ACHN (cell line): ENCODE measurements around the gene LIPG.
A peak's percentile ranks its signal among the peaks of the same experiment; 100 is the strongest.
"Not testable (repeated sequence)": the region's sequence is repeated elsewhere in the genome, so short reads cannot be mapped to it uniquely, and the experiment has no call there.

ENCODE experiments used
- DNase-seq: peaks from one replicate; pipeline ENCODE4 v3.0.0-alpha.2; 2015
- in situ Hi-C: cut with HindIII; loops from 2 replicates; pipeline ENCODE4 v1.10.0; 2017; ENCODE audit warnings: low sequenced_read_pairs, low pct_ligation_motif_present, low pct_unique_long_range_greater_than_20kb

Gene LIPG

GRCh38 chr18:49537232-49537896, 24.5 kb upstream of the LIPG start:
- in situ Hi-C loops: no loop called here
- DNase-seq: no peak

GRCh38 chr18:49544362-49544761, 17.5 kb upstream of the LIPG start:
- DNase-seq: no peak
- in situ Hi-C loops: no loop called here

GRCh38 chr18:49546278-49546677, 15.6 kb upstream of the LIPG start:
- in situ Hi-C loops: no loop called here
- DNase-seq: no peak

GRCh38 chr18:49546719-49547273, 15.1 kb upstream of the LIPG start:
- DNase-seq: no peak
- in situ Hi-C loops: no loop called here

- DNase-seq: no peak
- in situ Hi-C loops: no loop called here
These were observed 14.2 kb upstream of the LIPG start for GRCh38 chr18:49547701-49548100.

GRCh38 chr18:49548229-49548636, 13.6 kb upstream of the LIPG start:
- no peak for DNase-seq
- in situ Hi-C loops: no loop called here

GRCh38 chr18:49550621-49551339, 11.1 kb upstream of the LIPG start:
- no peak for DNase-seq
- in situ Hi-C loops: no loop called here

GRCh38 chr18:49553003-49553402, 8.9 kb upstream of the LIPG start:
- no peak for DNase-seq
- in situ Hi-C loops: no loop called here

- in situ Hi-C loops: no loop called here
- no peak for DNase-seq
These were observed 6.2 kb upstream of the LIPG start for GRCh38 chr18:49555641-49556040.

- in situ Hi-C loops: no loop called here
- no peak for DNase-seq
These were observed 3.5 kb upstream of the LIPG start for GRCh38 chr18:49558356-49558755.

- in situ Hi-C loops: not testable (repeated sequence)
- peak; percentile 39 for DNase-seq
These were observed 2.4 kb upstream of the LIPG start for GRCh38 chr18:49559326-49559931.

GRCh38 chr18:49560277-49560623, 1.6 kb upstream of the LIPG start:
- no peak for DNase-seq
- in situ Hi-C loops: no loop called here

- in situ Hi-C loops: no loop called here
- no peak for DNase-seq
These were observed 1.1 kb upstream of the LIPG start for GRCh38 chr18:49560624-49561288.

- in situ Hi-C loops: no loop called here
- no peak for DNase-seq
These were observed 748 bp downstream of the LIPG start for GRCh38 chr18:49562481-49563129.

GRCh38 chr18:49563130-49563540, 1.3 kb downstream of the LIPG start:
- DNase-seq: no peak
- in situ Hi-C loops: no loop called here

- no peak for DNase-seq
- in situ Hi-C loops: no loop called here
These were observed 2.1 kb downstream of the LIPG start for GRCh38 chr18:49563701-49564517.

- in situ Hi-C loops: no loop called here
- DNase-seq: no peak
These were observed 2.6 kb downstream of the LIPG start for GRCh38 chr18:49564518-49564834.

GRCh38 chr18:49565101-49565500, 3.2 kb downstream of the LIPG start:
- no peak for DNase-seq
- in situ Hi-C loops: no loop called here
